Smooth muscle cell (in vitro differentiated cells): ENCODE results near the gene UNG. TPM values are rescaled to one million over a fixed set of nuclear protein-coding genes. Genes with fewer than 3 reads are reported as not detected.

Source experiments
- DNase-seq: peaks from one replicate; lab custom pipeline; 2025; ENCODE audit not compliant: unreplicated experiment; lab: John Stamatoyannopoulos, UW
- H2AFZ ChIP-seq: fragments of 200-600 bp; sonication (generic); 2 replicates; pipeline ENCODE4 v1.6.0; 2016; ENCODE audit warnings: antibody characterized with exemption, low read depth, mild to moderate bottlenecking
- H3F3A ChIP-seq: fragments of 200-600 bp; sonication (generic); 2 replicates; pipeline ENCODE4 v1.6.0; 2017; ENCODE audit warnings: antibody characterized with exemption, low read depth
- H3K27ac ChIP-seq: fragments of 200-600 bp; sonication (generic); 2 replicates; pipeline ENCODE4 v1.5.1; 2016; ENCODE audit warnings: low read depth, mild to moderate bottlenecking
- H3K27me3 ChIP-seq: fragments of 200-600 bp; sonication (generic); 2 replicates; pipeline ENCODE4 v1.6.1; 2016; ENCODE audit warnings: low read depth, mild to moderate bottlenecking
- H3K36me3 ChIP-seq: fragments of 200-600 bp; sonication (generic); 2 replicates; pipeline ENCODE4 v1.5.1; 2016; ENCODE audit warnings: low read depth
- H3K4me1 ChIP-seq: fragments of 200-600 bp; sonication (generic); 2 replicates; pipeline ENCODE4 v1.5.1; 2016; ENCODE audit warnings: low read depth
- H3K4me2 ChIP-seq: fragments of 200-600 bp; sonication (generic); 2 replicates; pipeline ENCODE4 v1.6.0; 2016; ENCODE audit warnings: mild to moderate bottlenecking
- H3K4me3 ChIP-seq: fragments of 200-600 bp; sonication (generic); 2 replicates; pipeline ENCODE4 v1.5.1; 2016; ENCODE audit warnings: mild to moderate bottlenecking
- H3K79me2 ChIP-seq: fragments of 200-600 bp; sonication (generic); 2 replicates; pipeline ENCODE4 v1.6.0; 2016; ENCODE audit warnings: low read depth, mild to moderate bottlenecking
- H3K9ac ChIP-seq: fragments of 200-600 bp; sonication (generic); 2 replicates; pipeline ENCODE4 v1.6.0; 2016; ENCODE audit warnings: low read depth
- H3K9me3 ChIP-seq: fragments of 200-600 bp; sonication (generic); replicated peaks from 2 replicates; pipeline ENCODE4 v1.5.1; 2016; ENCODE audit warnings: low read depth
- H4K20me1 ChIP-seq: fragments of 200-600 bp; sonication (generic); 2 replicates; pipeline ENCODE4 v1.6.0; 2016; ENCODE audit warnings: low read depth
- CTCF ChIP-seq: fragments of 200-600 bp; sonication (generic); IDR thresholded peaks from 2 replicates; pipeline ENCODE4 v1.5.1; 2017; ENCODE audit warnings: borderline replicate concordance, mild to moderate bottlenecking, antibody characterized with exemption; ENCODE audit not compliant: insufficient read depth, poor library complexity, severe bottlenecking
- WGBS: methylation state at CpG from one replicate; pipeline ENCODE4 v1.1.7; 2016; ENCODE audit warnings: low lambda C conversion rate; 5-methylcytosine and 5-hydroxymethylcytosine counted together
- polyA plus RNA-seq: library from polyadenylated mRNA; unstranded; fragments of >200 nt; fragmentation: Nextera tagmentation; extraction: Ambion mirVana; gene quantifications from 2 replicates; pipeline ENCODE4 v1.2.1, GENCODE V29; 2016
- total RNA-seq: library from RNA; depleted of rRNA; stranded (reverse); fragments of >200 nt; gene quantifications from 2 replicates; pipeline ENCODE4 v1.2.3, GENCODE V29; 2014

UNG gene
- total and polyA plus RNA-seq, 2 experiments from 2014 or later, result 17.1 to 22.8 TPM

GRCh38 chr12:109093022-109093918 is 4.1 kb upstream of the UNG start, which contains the start of gene ALKBH2:
Gene ALKBH2, minus strand, starts transcription at chr12:109093472. Its CDS starts 686 bp downstream, at chr12:109092786.
- H2AFZ ChIP-seq, result peak within 1 kb of the TSS; percentile 70
- H3K79me2 ChIP-seq, result peaks cover 11% of the 10 kb centered on the region
- peaks cover 10% of the 10 kb centered on the region for H3K4me1 ChIP-seq
- WGBS, result 18% methylated on average over 45 of the region's 45 CpGs
- H3K27ac ChIP-seq, result peak within 1 kb of the TSS; percentile 4
- peaks cover 7% of the 10 kb centered on the region for H3F3A ChIP-seq
- H3K4me2 ChIP-seq, result peak within 1 kb of the TSS; percentile 86
- no peak within 1 kb of the TSS for H3K9ac ChIP-seq
- no peaks in the 10 kb centered on the region for H3K27me3 ChIP-seq
- no peaks in the 10 kb centered on the region for H4K20me1 ChIP-seq
- H3K9me3 ChIP-seq, result no peaks in the 10 kb centered on the region
- H3K4me3 ChIP-seq, result peak within 1 kb of the TSS; percentile 48
- no peaks in the 10 kb centered on the region for H3K36me3 ChIP-seq
- DNase-seq, result peak; percentile 70
- peak; percentile 97 for TF ChIP-seq CTCF

DNA sequence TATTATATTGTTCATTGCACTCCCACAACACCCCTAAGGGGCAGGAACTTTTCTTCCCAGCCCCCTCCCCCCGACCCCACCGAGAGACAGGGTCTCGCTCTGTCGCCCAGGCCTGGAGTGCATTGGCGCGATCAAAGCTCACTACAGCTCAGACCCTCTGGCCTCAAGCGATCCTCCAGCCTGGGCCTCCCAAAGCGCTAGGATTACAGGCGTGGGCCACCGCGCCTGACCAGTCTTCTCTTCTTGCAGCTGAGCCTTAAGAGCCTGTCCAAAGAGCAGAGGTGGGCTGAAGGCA is 310 bp upstream of the UNG start:
- Histone ChIP-seq H3K4me3 (peak overlapping the region; percentile 82), H3K27ac (no peak overlapping the region), H3K4me2 (peak overlapping the region; percentile 95), H2AFZ (no peak overlapping the region), H3K36me3 (no peaks in the 10 kb centered on the region), H4K20me1 (peaks cover 4% of the 10 kb centered on the region), H3F3A (no peaks in the 10 kb centered on the region), H3K79me2 (peaks cover 31% of the 10 kb centered on the region), H3K4me1 (peaks cover 18% of the 10 kb centered on the region), H3K9ac (no peak overlapping the region), H3K27me3 (no peaks in the 10 kb centered on the region), H3K9me3 (no peaks in the 10 kb centered on the region)
- no peak for TF ChIP-seq CTCF
- 51% methylated on average over 11 of the region's 11 CpGs for WGBS
- DNase-seq, result no peak

- peaks cover 1% of the 10 kb centered on the region for H3K36me3 ChIP-seq
- TF ChIP-seq CTCF, result no peak
Observed at GRCh38 chr12:109098183-109098604, 797 bp downstream of the UNG start.

DNA sequence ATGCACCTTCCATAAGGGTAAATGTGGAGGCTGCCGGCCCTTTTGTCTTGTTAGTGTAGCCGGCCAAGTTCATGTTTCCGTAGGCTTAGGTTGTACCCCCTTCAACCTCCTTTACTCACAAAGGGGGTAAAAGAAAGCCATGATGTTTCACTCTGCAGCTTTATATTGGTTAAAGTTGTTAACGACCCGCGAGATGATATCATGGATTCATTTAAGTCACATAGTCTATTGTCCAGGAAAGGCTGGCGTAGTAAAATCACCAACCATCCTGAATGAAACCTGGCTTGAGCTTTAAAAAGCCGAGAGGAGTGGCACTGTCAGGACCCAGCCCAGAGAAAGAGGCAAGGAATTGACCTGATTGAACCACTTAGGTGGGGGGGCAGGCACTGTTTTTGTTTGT is 1.3 kb downstream of the UNG start:
- peaks cover 21% of the 10 kb centered on the region for H3K79me2 ChIP-seq
- TF ChIP-seq CTCF, result no peak

More at GRCh38 chr12:109098183-109098604, 797 bp downstream of the UNG start:
- peak; percentile 93 for DNase-seq
- Histone ChIP-seq H3K9ac (peak overlapping the region; percentile 70), H3K27ac (peak overlapping the region; percentile 59), H3K4me3 (peak overlapping the region; percentile 82), H3K79me2 (peaks cover 21% of the 10 kb centered on the region), H3K27me3 (no peaks in the 10 kb centered on the region), H4K20me1 (peaks cover 4% of the 10 kb centered on the region), H3K4me1 (peaks cover 9% of the 10 kb centered on the region), H3K4me2 (peak overlapping the region; percentile 95), H2AFZ (peak overlapping the region; percentile 93), H3K9me3 (no peaks in the 10 kb centered on the region), H3F3A (no peaks in the 10 kb centered on the region)
- WGBS, result 2% methylated on average over 28 of the region's 32 CpGs

More for the DNA sequence above, 1.3 kb downstream of the UNG start:
- Histone ChIP-seq H3K4me2 (peak overlapping the region; percentile 95), H2AFZ (peak overlapping the region; percentile 93), H3K4me3 (peak overlapping the region; percentile 82), H3K4me1 (peaks cover 8% of the 10 kb centered on the region), H3K36me3 (peaks cover 6% of the 10 kb centered on the region), H3F3A (no peaks in the 10 kb centered on the region), H3K9me3 (no peaks in the 10 kb centered on the region), H3K9ac (peak overlapping the region; percentile 70), H3K27ac (peak overlapping the region; percentile 59), H3K27me3 (no peaks in the 10 kb centered on the region), H4K20me1 (peaks cover 4% of the 10 kb centered on the region)
- DNase-seq, result no peak
- 17% methylated on average over 8 of the region's 8 CpGs for WGBS
